Large intestine (tissue), 3 donors: ENCODE results near the gene IGFBP2. TPM values are rescaled to one million over a fixed set of nuclear protein-coding genes. Genes with fewer than 3 reads are reported as not detected.

Experiments
- DNase-seq, 2 donors: peaks; one replicate each; pipeline versions ENCODE4 v3.0.0 to v3.0.0-alpha.2; 2013
- H3K27ac ChIP-seq: one replicate; pipeline ENCODE4 v1.5.1; 2013; ENCODE audit warnings: low read length
- H3K27me3 ChIP-seq: 2 replicates; pipeline ENCODE4 v1.6.1; 2013; ENCODE audit warnings: low read length; ENCODE audit not compliant: control insufficient read depth, insufficient read depth
- H3K36me3 ChIP-seq: 2 replicates; pipeline ENCODE4 v1.6.1; 2013; ENCODE audit warnings: low read length; ENCODE audit not compliant: control insufficient read depth, insufficient read depth
- H3K4me1 ChIP-seq: one replicate; pipeline ENCODE4 v1.6.1; 2013; ENCODE audit warnings: low read length; ENCODE audit not compliant: control insufficient read depth, insufficient read depth
- H3K4me3 ChIP-seq: one replicate; pipeline ENCODE4 v1.5.1; 2013; ENCODE audit warnings: low read length
- H3K9me3 ChIP-seq: one replicate; pipeline ENCODE4 v1.6.1; 2013; ENCODE audit warnings: mild to moderate bottlenecking, low read depth, low read length, moderate library complexity; ENCODE audit not compliant: control insufficient read depth
- WGBS: methylation state at CpG from one replicate; pipeline ENCODE4 v1.1.5; 2013; ENCODE audit warnings: low lambda C conversion rate; ENCODE audit not compliant: insufficient coverage; 5-methylcytosine and 5-hydroxymethylcytosine counted together
- polyA plus RNA-seq: library from polyadenylated mRNA; unstranded; fragments of 120-200 nt; gene quantifications from one replicate; pipeline ENCODE4 v1.2.1, GENCODE V29; 2013

The IGFBP2 gene
- polyA plus RNA-seq, 1 donor: 242 TPM

GRCh38 chr2:216693414-216694080 is 60.3 kb downstream of the IGFBP2 start:
- WGBS: no CpG with 5 or more reads among the region's 15 CpGs
- Histone ChIP-seq H3K9me3 (peaks cover 2% of the 10 kb centered on the region), H3K27me3 (peaks cover 88% of the 10 kb centered on the region), H3K4me1 (peaks cover 5% of the 10 kb centered on the region), H3K36me3 (peaks cover 4% of the 10 kb centered on the region), H3K27ac (peak overlapping the region; percentile 49), H3K4me3 (peak overlapping the region; percentile 56)
- DNase-seq: no peak

GRCh38 chr2:216694082-216694825 is 61.0 kb downstream of the IGFBP2 start:
- Histone ChIP-seq H3K36me3 (peaks cover 4% of the 10 kb centered on the region), H3K4me1 (peaks cover 5% of the 10 kb centered on the region), H3K4me3 (peak overlapping the region; percentile 56), H3K27ac (peak overlapping the region; percentile 49), H3K27me3 (peaks cover 83% of the 10 kb centered on the region), H3K9me3 (peaks cover 2% of the 10 kb centered on the region)
- no CpG with 5 or more reads among the region's 59 CpGs for WGBS
- DNase-seq: peak in 1 of 2 donors; percentile 57

GRCh38 chr2:216694826-216695217 is 61.6 kb downstream of the IGFBP2 start:
- peak overlapping the region; percentile 56 for H3K4me3 ChIP-seq
- H3K27me3 ChIP-seq: peaks cover 81% of the 10 kb centered on the region
- peaks cover 5% of the 10 kb centered on the region for H3K4me1 ChIP-seq
- no peaks in the 10 kb centered on the region for H3K36me3 ChIP-seq
- WGBS: no CpG with 5 or more reads among the region's 10 CpGs
- no peak for DNase-seq
- peaks cover 2% of the 10 kb centered on the region for H3K9me3 ChIP-seq
- peak overlapping the region; percentile 49 for H3K27ac ChIP-seq

GRCh38 chr2:216695401-216695821 is 62.2 kb downstream of the IGFBP2 start, which contains the start of gene IGFBP5:
TSS of gene IGFBP5 (minus strand) at chr2:216695549. CDS start at chr2:216694775, 774 bp downstream.
- peak within 1 kb of the TSS; percentile 49 for H3K27ac ChIP-seq
- DNase-seq: peak; percentile 63 to 71
- H3K9me3 ChIP-seq: peaks cover 2% of the 10 kb centered on the region
- peaks cover 5% of the 10 kb centered on the region for H3K4me1 ChIP-seq
- WGBS: no CpG with 5 or more reads among the region's 16 CpGs
- peaks cover 79% of the 10 kb centered on the region for H3K27me3 ChIP-seq
- H3K36me3 ChIP-seq: no peaks in the 10 kb centered on the region
- peak within 1 kb of the TSS; percentile 56 for H3K4me3 ChIP-seq

GRCh38 chr2:216696321-216696720 is 63.1 kb downstream of the IGFBP2 start:
- WGBS: no CpG with 5 or more reads among the region's 1 CpG
- Histone ChIP-seq H3K27ac (no peak overlapping the region), H3K36me3 (no peaks in the 10 kb centered on the region), H3K4me1 (peaks cover 5% of the 10 kb centered on the region), H3K27me3 (peaks cover 73% of the 10 kb centered on the region), H3K9me3 (peaks cover 2% of the 10 kb centered on the region), H3K4me3 (no peak overlapping the region)
- no peak for DNase-seq

- WGBS: 0% methylated on average over 1 of the region's 7 CpGs
- peak in 1 of 2 donors; percentile 21 for DNase-seq
- H3K27ac ChIP-seq: no peak overlapping the region
- H3K4me3 ChIP-seq: no peak overlapping the region
- peaks cover 5% of the 10 kb centered on the region for H3K4me1 ChIP-seq
- peaks cover 67% of the 10 kb centered on the region for H3K27me3 ChIP-seq
- no peaks in the 10 kb centered on the region for H3K36me3 ChIP-seq
- peaks cover 2% of the 10 kb centered on the region for H3K9me3 ChIP-seq
These were observed 63.7 kb downstream of the IGFBP2 start for GRCh38 chr2:216696751-216697560.

- peaks cover 5% of the 10 kb centered on the region for H3K4me1 ChIP-seq
- H3K27ac ChIP-seq: no peak overlapping the region
- 17% methylated on average over 1 of the region's 6 CpGs for WGBS
- no peaks in the 10 kb centered on the region for H3K36me3 ChIP-seq
- H3K27me3 ChIP-seq: peaks cover 57% of the 10 kb centered on the region
- DNase-seq: no peak
- no peaks in the 10 kb centered on the region for H3K9me3 ChIP-seq
- H3K4me3 ChIP-seq: no peak overlapping the region
These were observed 65.1 kb downstream of the IGFBP2 start for GRCh38 chr2:216698293-216698692.

- WGBS: no CpG with 5 or more reads among the region's 5 CpGs
- peaks cover 51% of the 10 kb centered on the region for H3K27me3 ChIP-seq
- no peak overlapping the region for H3K27ac ChIP-seq
- peak; percentile 35 to 50 for DNase-seq
- H3K9me3 ChIP-seq: no peaks in the 10 kb centered on the region
- H3K36me3 ChIP-seq: no peaks in the 10 kb centered on the region
- H3K4me3 ChIP-seq: no peak overlapping the region
- peaks cover 3% of the 10 kb centered on the region for H3K4me1 ChIP-seq
These were observed 65.7 kb downstream of the IGFBP2 start for GRCh38 chr2:216698895-216699294.

GRCh38 chr2:216700088-216700567 is 66.9 kb downstream of the IGFBP2 start:
- 45% methylated on average over 2 of the region's 7 CpGs for WGBS
- H3K4me3 ChIP-seq: no peak overlapping the region
- H3K27ac ChIP-seq: no peak overlapping the region
- peaks cover 38% of the 10 kb centered on the region for H3K27me3 ChIP-seq
- H3K36me3 ChIP-seq: no peaks in the 10 kb centered on the region
- no peak for DNase-seq
- no peaks in the 10 kb centered on the region for H3K4me1 ChIP-seq
- H3K9me3 ChIP-seq: no peaks in the 10 kb centered on the region

- no CpG with 5 or more reads among the region's 5 CpGs for WGBS
- H3K4me3 ChIP-seq: no peak overlapping the region
- H3K27ac ChIP-seq: no peak overlapping the region
- peaks cover 32% of the 10 kb centered on the region for H3K27me3 ChIP-seq
- H3K36me3 ChIP-seq: no peaks in the 10 kb centered on the region
- no peaks in the 10 kb centered on the region for H3K9me3 ChIP-seq
- DNase-seq: no peak
- H3K4me1 ChIP-seq: no peaks in the 10 kb centered on the region
These were observed 67.6 kb downstream of the IGFBP2 start for GRCh38 chr2:216700781-216701180.
